HS-27A (cell line): Measurements from ENCODE around the gene PHLDB3.
A peak's percentile ranks its signal among the peaks of the same experiment; 100 is the strongest.

Experiments used
- DNase-seq: peaks from one replicate; pipeline ENCODE4 v3.0.0-alpha.2; 2012; ENCODE audit warnings: low read depth, missing footprints

PHLDB3 gene

GRCh38 chr19:43496960-43497359 is 7.6 kb downstream of the PHLDB3 start:
- DNase-seq: no peak

GRCh38 chr19:43495082-43495481 is 9.5 kb downstream of the PHLDB3 start:
- no peak for DNase-seq

GRCh38 chr19:43490759-43491158 is 13.8 kb downstream of the PHLDB3 start:
- no peak for DNase-seq

GRCh38 chr19:43489979-43490599 is 14.5 kb downstream of the PHLDB3 start:
- DNase-seq: no peak

- DNase-seq: no peak
Observed at GRCh38 chr19:43489310-43489709, 15.2 kb downstream of the PHLDB3 start.

GRCh38 chr19:43488179-43488578 is 16.4 kb downstream of the PHLDB3 start:
- DNase-seq: no peak

- no peak for DNase-seq
Observed at GRCh38 chr19:43486412-43486811, 18.1 kb downstream of the PHLDB3 start.

- DNase-seq: no peak
Observed at GRCh38 chr19:43485951-43486350, 18.6 kb downstream of the PHLDB3 start.

- DNase-seq: no peak
Observed at GRCh38 chr19:43483281-43483680, 21.3 kb downstream of the PHLDB3 start.

GRCh38 chr19:43482193-43482592 is 22.4 kb downstream of the PHLDB3 start:
- DNase-seq: no peak

GRCh38 chr19:43481701-43482100 is 22.8 kb downstream of the PHLDB3 start:
- DNase-seq: no peak

GRCh38 chr19:43480574-43480973 is 24.0 kb downstream of the PHLDB3 start:
- DNase-seq: no peak

GRCh38 chr19:43479961-43480561 is 24.5 kb downstream of the PHLDB3 start:
- no peak for DNase-seq

- DNase-seq: no peak
Observed at GRCh38 chr19:43479226-43479625, 25.3 kb downstream of the PHLDB3 start.

- DNase-seq: no peak
Observed at GRCh38 chr19:43478323-43478722, 26.2 kb downstream of the PHLDB3 start.

GRCh38 chr19:43476606-43477005 is 27.9 kb downstream of the PHLDB3 start:
- peak; percentile 40 for DNase-seq

- DNase-seq: peak; percentile 51
Observed at GRCh38 chr19:43474986-43475705, 29.4 kb downstream of the PHLDB3 start.

- DNase-seq: no peak
Observed at GRCh38 chr19:43474487-43474886, 30.1 kb downstream of the PHLDB3 start.

GRCh38 chr19:43471091-43471490 is 33.5 kb downstream of the PHLDB3 start:
- DNase-seq: no peak

GRCh38 chr19:43470288-43470687 is 34.3 kb downstream of the PHLDB3 start:
- DNase-seq: no peak

GRCh38 chr19:43469160-43469480 is 35.4 kb downstream of the PHLDB3 start:
- no peak for DNase-seq

GRCh38 chr19:43468354-43469159 is 36.0 kb downstream of the PHLDB3 start:
- no peak for DNase-seq

GRCh38 chr19:43467730-43468129 is 36.8 kb downstream of the PHLDB3 start:
- DNase-seq: no peak
